Caco-2 (cell line): ENCODE results near the gene EIF3F. TPM values are rescaled to one million over a fixed set of nuclear protein-coding genes. Genes with fewer than 3 reads are reported as not detected.
A peak's percentile ranks its signal among the peaks of the same experiment; 100 is the strongest.
"Not testable (repeated sequence)": the region's sequence is repeated elsewhere in the genome, so short reads cannot be mapped to it uniquely, and the experiment has no call there.

Experiments used
- BruUV-seq: library from RNA; stranded (reverse); fragments of 400-500 nt; replicated peaks from 2 replicates; lab custom pipeline; 2021; lab: Mats Ljungman, UMichigan
- CTCF ChIA-PET: fragments of 300-600 bp; sonication (Branson Sonifier 250); formaldehyde crosslinking; loops from one replicate; lab custom pipeline; 2022; ENCODE audit warnings: antibody characterized with exemption; lab: Charles Lee
- POLR2A ChIA-PET: fragments of 300-600 bp; sonication (Branson Sonifier 250); formaldehyde crosslinking; loops from one replicate; lab custom pipeline; 2022; ENCODE audit warnings: antibody characterized with exemption; lab: Charles Lee
- DNase-seq, 2 experiments: peaks; one replicate each; pipeline versions ENCODE4 v3.0.0 to v3.0.0-alpha.2; 2020 to 2022
- H3K27me3 ChIP-seq: replicated peaks from 2 replicates; pipeline ENCODE4 v1.6.0; 2011; ENCODE audit warnings: low read length; ENCODE audit not compliant: control insufficient read depth, insufficient read depth
- H3K36me3 ChIP-seq: 2 replicates; pipeline ENCODE4 v1.5.1; 2011; ENCODE audit warnings: low read length; ENCODE audit not compliant: control insufficient read depth, insufficient read depth
- H3K4me1 ChIP-seq: fragments of 250-450 bp; sonication (Bioruptor Pico); 2 replicates; pipeline ENCODE4 v1.5.1; 2020; ENCODE audit warnings: mild to moderate bottlenecking
- H3K4me3 ChIP-seq: 2 replicates; pipeline ENCODE4 v1.5.1; 2011; ENCODE audit warnings: low read depth, mild to moderate bottlenecking, control low read depth, low read length
- H3K9me3 ChIP-seq: fragments of 250-450 bp; sonication (Bioruptor Pico); 2 replicates; pipeline ENCODE4 v1.5.1; 2020; ENCODE audit warnings: mild to moderate bottlenecking, moderate library complexity
- H3K27ac Mint-ChIP-seq: one replicate; pipeline ENCODE4 v1.8.0; 2022; ENCODE audit warnings: mixed read lengths; ENCODE audit not compliant: unreplicated experiment
- H3K27me3 Mint-ChIP-seq: one replicate; pipeline ENCODE4 v1.8.0; 2022; ENCODE audit warnings: mixed read lengths; ENCODE audit not compliant: insufficient read depth, unreplicated experiment
- H3K36me3 Mint-ChIP-seq: one replicate; pipeline ENCODE4 v1.8.0; 2022; ENCODE audit warnings: mild to moderate bottlenecking, mixed read lengths; ENCODE audit not compliant: insufficient read depth, unreplicated experiment
- H3K4me1 Mint-ChIP-seq: one replicate; pipeline ENCODE4 v1.8.0; 2022; ENCODE audit warnings: low read depth, mixed read lengths; ENCODE audit not compliant: unreplicated experiment
- H3K4me3 Mint-ChIP-seq: one replicate; pipeline ENCODE4 v1.8.0; 2022; ENCODE audit warnings: mild to moderate bottlenecking, moderate library complexity, mixed read lengths; ENCODE audit not compliant: unreplicated experiment
- H3K9me3 Mint-ChIP-seq: one replicate; pipeline ENCODE4 v1.8.0; 2022; ENCODE audit warnings: mixed read lengths; ENCODE audit not compliant: unreplicated experiment
- intact Hi-C: fragments of 100-400 bp; cut with micrococcal nuclease; formaldehyde crosslinking; loops from one replicate; pipeline ENCODE4 v1.10.0; 2022; ENCODE audit not compliant: unreplicated experiment
- total RNA-seq: library from RNA; stranded (reverse); gene quantifications from 2 replicates; pipeline ENCODE4 v1.2.3, GENCODE V29; 2022
- TF ChIP-seq, protein P1 (sequence below), 2 experiments: fragments of 200-600 bp in 1 of 2; IDR thresholded peaks; 1 replicate in 1 of 2; 2 replicates in 1 of 2; pipeline versions ENCODE4 v1.5.1 to v1.8.0; 2011 to 2022; ENCODE audit warnings: antibody characterized with exemption in 1 of 2, control low read depth in 1 of 2, inconsistent platforms in 1 of 2, low read depth in 1 of 2, low read length in 1 of 2, mild to moderate bottlenecking in 1 of 2, moderate library complexity in 1 of 2; ENCODE audit not compliant: insufficient read depth in 1 of 2, severe bottlenecking in 1 of 2, unreplicated experiment in 1 of 2

EIF3F gene
- total RNA-seq, 1 experiment from 2014 or later = 315 TPM

DNA sequence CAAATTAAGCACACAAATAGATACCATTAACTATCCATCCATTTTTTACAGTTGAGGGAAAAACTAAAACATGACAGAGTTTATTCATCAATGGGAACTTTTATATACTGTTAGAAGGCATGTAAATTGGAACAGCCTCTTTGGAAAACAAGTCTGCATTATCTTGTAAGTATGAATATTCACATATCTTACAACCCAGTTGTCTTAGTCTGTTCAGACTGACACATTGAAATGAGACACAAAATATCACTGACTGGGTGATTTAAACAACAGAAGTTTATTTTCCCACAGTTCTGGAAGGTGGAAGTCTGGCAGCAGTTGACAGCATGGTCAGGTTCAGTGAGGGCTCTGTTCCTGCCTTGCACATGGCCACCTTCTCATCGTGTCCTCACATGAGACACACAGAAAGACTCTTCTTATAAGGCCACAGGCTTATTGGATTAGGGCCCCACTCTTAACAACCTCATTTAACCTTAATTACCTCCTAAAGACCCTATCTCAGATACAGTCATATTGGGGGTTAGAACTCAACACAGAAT is 5.4 kb upstream of the EIF3F start:
- H3K4me1 ChIP-seq = peaks cover 15% of the 10 kb centered on the region
- DNase-seq = no peak
- no peaks in the 10 kb centered on the region for H3K36me3 ChIP-seq
- no peaks in the 10 kb centered on the region for H3K9me3 ChIP-seq
- no peaks in the 10 kb centered on the region for H3K27me3 Mint-ChIP-seq
- peaks cover 10% of the 10 kb centered on the region for H3K4me1 Mint-ChIP-seq
- intact Hi-C loops = no loop called here
- no peak overlapping the region for H3K4me3 ChIP-seq
- TF ChIP-seq, protein P1, sequence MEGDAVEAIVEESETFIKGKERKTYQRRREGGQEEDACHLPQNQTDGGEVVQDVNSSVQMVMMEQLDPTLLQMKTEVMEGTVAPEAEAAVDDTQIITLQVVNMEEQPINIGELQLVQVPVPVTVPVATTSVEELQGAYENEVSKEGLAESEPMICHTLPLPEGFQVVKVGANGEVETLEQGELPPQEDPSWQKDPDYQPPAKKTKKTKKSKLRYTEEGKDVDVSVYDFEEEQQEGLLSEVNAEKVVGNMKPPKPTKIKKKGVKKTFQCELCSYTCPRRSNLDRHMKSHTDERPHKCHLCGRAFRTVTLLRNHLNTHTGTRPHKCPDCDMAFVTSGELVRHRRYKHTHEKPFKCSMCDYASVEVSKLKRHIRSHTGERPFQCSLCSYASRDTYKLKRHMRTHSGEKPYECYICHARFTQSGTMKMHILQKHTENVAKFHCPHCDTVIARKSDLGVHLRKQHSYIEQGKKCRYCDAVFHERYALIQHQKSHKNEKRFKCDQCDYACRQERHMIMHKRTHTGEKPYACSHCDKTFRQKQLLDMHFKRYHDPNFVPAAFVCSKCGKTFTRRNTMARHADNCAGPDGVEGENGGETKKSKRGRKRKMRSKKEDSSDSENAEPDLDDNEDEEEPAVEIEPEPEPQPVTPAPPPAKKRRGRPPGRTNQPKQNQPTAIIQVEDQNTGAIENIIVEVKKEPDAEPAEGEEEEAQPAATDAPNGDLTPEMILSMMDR (IDR thresholded peaks at IDR 0.05; ENCODE audit: insufficient read depth in 1 of 2, low read depth in 1 of 2, low read length in 1 of 2, severe bottlenecking in 1 of 2, unreplicated experiment in 1 of 2) = no peak
- CTCF ChIA-PET = no interaction called here
- H3K27me3 ChIP-seq = no peaks in the 10 kb centered on the region
- H3K4me3 Mint-ChIP-seq = no peak overlapping the region
- H3K27ac Mint-ChIP-seq = no peak overlapping the region
- no peaks in the 10 kb centered on the region for H3K36me3 Mint-ChIP-seq
- peaks cover 9% of the 10 kb centered on the region for H3K9me3 Mint-ChIP-seq
- POLR2A ChIA-PET = no interaction called here
- no TSS peak for BruUV-seq

DNA sequence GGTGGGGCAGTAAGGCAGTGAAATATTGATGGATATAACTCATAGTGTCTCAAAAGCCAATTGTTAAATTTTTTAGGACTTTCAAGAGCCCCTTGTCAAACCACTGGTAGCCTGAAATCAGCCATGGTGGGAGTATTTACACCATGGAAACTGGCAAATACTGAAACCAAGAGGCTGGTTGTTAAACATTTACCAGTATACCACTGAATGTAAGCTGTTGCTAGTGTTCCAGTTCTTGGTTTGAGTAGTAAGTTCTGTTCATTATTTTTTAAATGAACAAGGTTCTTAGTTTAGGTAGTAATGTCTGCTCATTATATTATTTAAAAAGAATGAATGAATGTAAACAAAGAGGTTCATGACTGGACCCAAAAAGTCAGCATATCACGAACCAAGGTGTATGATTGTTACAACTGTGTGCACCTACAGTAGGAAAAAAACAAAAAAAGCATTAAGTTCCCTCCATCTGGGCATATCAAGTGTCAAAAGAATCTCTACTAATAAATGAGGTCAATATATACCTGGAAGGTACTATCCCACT is 4.5 kb upstream of the EIF3F start:
- H3K36me3 ChIP-seq = no peaks in the 10 kb centered on the region
- H3K4me3 ChIP-seq = no peak overlapping the region
- H3K4me1 ChIP-seq = peaks cover 9% of the 10 kb centered on the region
- ChIA-PET POLR2A (no interaction called here), CTCF (no interaction called here)
- H3K36me3 Mint-ChIP-seq = peaks cover 6% of the 10 kb centered on the region
- no peak overlapping the region for H3K27ac Mint-ChIP-seq
- H3K27me3 ChIP-seq = no peaks in the 10 kb centered on the region
- no peak for DNase-seq
- TF ChIP-seq, protein P1 (IDR thresholded peaks at IDR 0.05; ENCODE audit: insufficient read depth in 1 of 2, low read depth in 1 of 2, low read length in 1 of 2, severe bottlenecking in 1 of 2, unreplicated experiment in 1 of 2) = no peak
- no TSS peak for BruUV-seq
- no peaks in the 10 kb centered on the region for H3K27me3 Mint-ChIP-seq
- peaks cover 5% of the 10 kb centered on the region for H3K9me3 Mint-ChIP-seq
- intact Hi-C loops = no loop called here
- no peaks in the 10 kb centered on the region for H3K9me3 ChIP-seq
- no peak overlapping the region for H3K4me3 Mint-ChIP-seq
- H3K4me1 Mint-ChIP-seq = peaks cover 8% of the 10 kb centered on the region

DNA sequence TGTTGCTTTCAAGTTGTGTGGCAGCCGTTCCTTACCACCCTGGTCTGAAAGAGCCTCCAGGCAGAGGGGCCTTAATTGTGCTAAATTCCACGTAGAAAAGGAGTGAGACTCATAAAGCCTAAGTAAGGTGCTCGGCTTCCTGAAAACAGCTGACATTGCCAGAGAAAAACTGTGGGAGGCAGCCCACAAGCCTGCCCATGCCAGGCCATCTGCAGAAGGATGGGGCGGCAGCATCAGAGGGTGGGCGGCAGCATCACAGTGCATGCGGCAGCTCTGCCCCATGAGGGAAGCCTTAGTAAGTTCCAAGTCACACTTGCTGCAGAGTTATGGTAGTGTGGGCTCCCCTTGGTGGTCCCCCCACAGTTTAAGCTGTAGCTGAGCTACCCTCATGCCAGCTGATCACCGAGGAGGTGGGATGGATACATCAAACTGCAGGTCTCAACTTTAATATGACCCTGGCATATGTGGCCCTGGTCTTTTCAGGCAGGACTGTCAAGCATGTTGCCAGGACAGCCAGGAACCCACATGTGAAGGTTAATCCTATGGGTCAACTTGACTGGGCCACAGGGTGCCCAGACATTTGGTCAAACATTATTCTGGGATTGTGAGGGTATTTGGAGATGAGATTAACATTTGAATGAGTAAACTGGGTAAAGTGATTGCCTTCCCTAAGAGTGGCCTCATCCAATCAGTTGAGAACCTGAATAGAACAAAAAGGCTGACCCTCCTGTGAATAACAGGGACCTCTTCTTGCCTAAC is 3.1 kb upstream of the EIF3F start:
- intact Hi-C loops = no loop called here
- Mint-ChIP-seq H3K9me3 (no peaks in the 10 kb centered on the region), H3K27ac (no peak overlapping the region), H3K36me3 (peaks cover 16% of the 10 kb centered on the region), H3K27me3 (no peaks in the 10 kb centered on the region), H3K4me1 (peaks cover 8% of the 10 kb centered on the region), H3K4me3 (no peak overlapping the region)
- Histone ChIP-seq H3K9me3 (no peaks in the 10 kb centered on the region), H3K36me3 (no peaks in the 10 kb centered on the region), H3K27me3 (no peaks in the 10 kb centered on the region), H3K4me3 (no peak overlapping the region), H3K4me1 (peaks cover 10% of the 10 kb centered on the region)
- no TSS peak for BruUV-seq
- TF ChIP-seq, protein P1 (IDR thresholded peaks at IDR 0.05; ENCODE audit: insufficient read depth in 1 of 2, low read depth in 1 of 2, low read length in 1 of 2, severe bottlenecking in 1 of 2, unreplicated experiment in 1 of 2) = no peak
- DNase-seq = no peak
- CTCF ChIA-PET = no interaction called here
- POLR2A ChIA-PET = no interaction called here

DNA sequence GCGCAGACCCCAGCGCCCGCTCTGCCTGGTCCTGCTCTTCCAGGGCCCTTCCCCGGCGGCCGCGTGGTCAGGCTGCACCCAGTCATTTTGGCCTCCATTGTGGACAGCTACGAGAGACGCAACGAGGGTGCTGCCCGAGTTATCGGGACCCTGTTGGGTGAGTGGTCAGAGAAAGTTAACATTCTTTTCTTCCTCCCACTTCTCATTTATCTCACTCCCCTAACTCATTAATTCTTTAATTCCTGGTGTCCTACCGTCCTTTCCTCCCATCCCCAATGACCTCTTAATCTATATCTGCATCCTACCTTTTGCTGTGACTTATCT is 385 bp downstream of the EIF3F start:
- peaks cover 10% of the 10 kb centered on the region for H3K4me1 ChIP-seq
- not testable (repeated sequence) for H3K27me3 ChIP-seq, BruUV-seq, H3K9me3 Mint-ChIP-seq, H3K36me3 ChIP-seq, H3K27me3 Mint-ChIP-seq, DNase-seq, H3K9me3 ChIP-seq
- CTCF ChIA-PET = interaction anchor here (0.7 to 2.0 kb wide), 13 partner anchors 10 to 889 kb away, joined by 3 to 47 read pairs (median 9); no protein-coding TSS in a partner anchor
- H3K4me3 ChIP-seq = peak overlapping the region; percentile 70
- Mint-ChIP-seq H3K4me3 (peak overlapping the region; percentile 95), H3K36me3 (peaks cover 49% of the 10 kb centered on the region), H3K4me1 (peaks cover 11% of the 10 kb centered on the region), H3K27ac (peak overlapping the region; percentile 94)
- POLR2A ChIA-PET = interaction anchor here (0.6 to 1.6 kb wide), 6 partner anchors 78 to 154 kb away, joined by 3 to 17 read pairs (median 5); no protein-coding TSS in a partner anchor
- intact Hi-C loops = loop anchor here (1.0 to 5.0 kb wide), 4 partner anchors 82 to 890 kb away; no protein-coding TSS in a partner anchor
